ENCODE measurements around the gene ACOT8. TPM values are rescaled to one million over a fixed set of nuclear protein-coding genes. Genes with fewer than 3 reads are reported as not detected.

Gene ACOT8
- total RNA-seq, 1 donor from 2014 or later, result 13.4 TPM

DNA sequence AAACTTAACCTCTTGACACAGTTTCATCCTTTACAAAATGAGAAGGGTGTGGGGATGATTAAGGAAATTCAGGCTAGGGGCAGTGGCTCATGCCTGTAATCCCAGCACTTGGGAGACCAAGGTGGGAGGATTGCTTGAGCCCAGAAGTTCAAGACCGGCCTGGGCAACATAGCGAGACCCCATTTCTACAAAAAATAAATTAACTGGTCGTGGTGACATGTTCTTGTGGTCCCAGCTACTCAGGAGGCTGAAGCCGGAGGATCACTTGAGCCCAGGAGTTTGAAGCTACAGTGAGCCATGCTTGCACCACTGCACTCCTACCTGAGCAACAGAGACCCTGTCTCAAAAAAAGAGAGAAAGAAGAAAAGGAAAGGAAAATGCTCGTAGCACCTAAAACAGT is 9.3 kb upstream of the ACOT8 start:
- no peaks in the 10 kb centered on the region for H4K20me1 ChIP-seq (ENCODE audit: low read depth)
- no peaks in the 10 kb centered on the region for H3K79me2 ChIP-seq (ENCODE audit: low read depth)
- H3K4me1 Mint-ChIP-seq, result no peaks in the 10 kb centered on the region
- H3K36me3 Mint-ChIP-seq, result no peaks in the 10 kb centered on the region
- no peak overlapping the region for H3K4me2 ChIP-seq
- H3K9me3 ChIP-seq (ENCODE audit: low read depth), result no peaks in the 10 kb centered on the region
- H3K27ac Mint-ChIP-seq, result no peak overlapping the region
- H3F3A ChIP-seq (ENCODE audit: low read depth), result no peaks in the 10 kb centered on the region
- H3K9ac ChIP-seq, result no peak overlapping the region
- no peaks in the 10 kb centered on the region for H3K4me1 ChIP-seq
- no peaks in the 10 kb centered on the region for H3K36me3 ChIP-seq
- no peak for DNase-seq (ENCODE audit: low spot score)
- H3K9me3 Mint-ChIP-seq, result no peaks in the 10 kb centered on the region
- no peak overlapping the region for H3K4me3 Mint-ChIP-seq
- H3K27me3 Mint-ChIP-seq (ENCODE audit: insufficient read depth, low read depth), result no peaks in the 10 kb centered on the region
- H3K27me3 ChIP-seq, result no peaks in the 10 kb centered on the region
- TF ChIP-seq EZH2phosphoT487 (IDR thresholded peaks at IDR 0.05), result no peak
- H2AFZ ChIP-seq (replicated peaks), result no peak overlapping the region
- H3K4me3 ChIP-seq, result no peak overlapping the region
- H3K27ac ChIP-seq, result no peak overlapping the region

DNA sequence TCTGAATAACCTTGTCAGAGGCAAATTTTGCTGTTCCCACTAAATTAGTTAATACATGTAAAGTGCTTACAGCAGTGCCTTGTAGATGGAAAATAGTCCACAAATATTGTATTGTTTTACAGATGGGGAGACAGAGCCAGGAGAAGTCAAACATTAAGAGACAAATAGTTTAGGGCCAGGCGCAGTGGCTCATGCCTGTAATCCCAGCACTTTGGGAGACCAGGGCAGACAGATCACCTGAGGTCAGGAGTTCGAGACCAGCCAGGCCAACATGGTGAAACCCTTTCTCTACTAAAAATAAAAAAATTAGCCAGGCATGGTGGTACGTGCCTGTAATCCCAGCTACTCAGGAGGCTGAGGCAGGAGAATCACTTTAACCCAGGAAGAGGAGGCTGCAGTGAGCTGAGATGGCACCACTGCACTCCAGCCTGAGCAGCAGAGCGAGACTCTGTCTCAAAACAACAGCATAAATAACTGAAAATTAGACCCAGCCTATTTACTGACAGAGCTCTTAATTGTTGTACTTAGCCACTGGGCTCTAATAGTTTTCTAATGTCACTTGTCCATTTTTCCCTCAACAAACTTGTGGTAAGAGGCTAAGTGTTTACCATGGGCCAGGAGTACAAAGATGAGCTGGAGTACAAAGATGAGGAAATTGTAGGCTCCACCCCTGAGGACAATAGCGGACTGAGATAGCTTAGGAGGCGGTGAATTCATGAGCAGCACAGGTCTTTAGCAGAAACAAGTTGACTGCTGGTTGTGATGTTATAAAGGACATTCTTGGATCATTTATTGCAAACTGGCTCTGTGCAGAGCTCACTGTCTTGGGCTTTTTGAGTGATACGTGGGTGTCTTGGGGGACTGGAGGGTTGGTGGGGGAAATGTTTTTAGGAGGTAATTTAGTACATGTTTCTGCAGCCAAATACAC is 6.6 kb upstream of the ACOT8 start:
- Mint-ChIP-seq H3K27ac (peak overlapping the region; percentile 35), H3K27me3 (ENCODE audit: insufficient read depth, low read depth) (peaks cover 2% of the 10 kb centered on the region), H3K9me3 (no peaks in the 10 kb centered on the region), H3K36me3 (no peaks in the 10 kb centered on the region), H3K4me3 (no peak overlapping the region), H3K4me1 (no peaks in the 10 kb centered on the region)
- H4K20me1 ChIP-seq (ENCODE audit: low read depth), result no peaks in the 10 kb centered on the region
- H3K36me3 ChIP-seq, result no peaks in the 10 kb centered on the region
- no peaks in the 10 kb centered on the region for H3K27me3 ChIP-seq
- H3K4me2 ChIP-seq, result no peak overlapping the region
- DNase-seq (ENCODE audit: low spot score), result no peak
- no peaks in the 10 kb centered on the region for H3F3A ChIP-seq (ENCODE audit: low read depth)
- H3K27ac ChIP-seq, result no peak overlapping the region
- TF ChIP-seq EZH2 (IDR thresholded peaks at IDR 0.05), result no peak
- TF ChIP-seq EZH2phosphoT487 (IDR thresholded peaks at IDR 0.05), result no peak
- TF ChIP-seq, protein P1, sequence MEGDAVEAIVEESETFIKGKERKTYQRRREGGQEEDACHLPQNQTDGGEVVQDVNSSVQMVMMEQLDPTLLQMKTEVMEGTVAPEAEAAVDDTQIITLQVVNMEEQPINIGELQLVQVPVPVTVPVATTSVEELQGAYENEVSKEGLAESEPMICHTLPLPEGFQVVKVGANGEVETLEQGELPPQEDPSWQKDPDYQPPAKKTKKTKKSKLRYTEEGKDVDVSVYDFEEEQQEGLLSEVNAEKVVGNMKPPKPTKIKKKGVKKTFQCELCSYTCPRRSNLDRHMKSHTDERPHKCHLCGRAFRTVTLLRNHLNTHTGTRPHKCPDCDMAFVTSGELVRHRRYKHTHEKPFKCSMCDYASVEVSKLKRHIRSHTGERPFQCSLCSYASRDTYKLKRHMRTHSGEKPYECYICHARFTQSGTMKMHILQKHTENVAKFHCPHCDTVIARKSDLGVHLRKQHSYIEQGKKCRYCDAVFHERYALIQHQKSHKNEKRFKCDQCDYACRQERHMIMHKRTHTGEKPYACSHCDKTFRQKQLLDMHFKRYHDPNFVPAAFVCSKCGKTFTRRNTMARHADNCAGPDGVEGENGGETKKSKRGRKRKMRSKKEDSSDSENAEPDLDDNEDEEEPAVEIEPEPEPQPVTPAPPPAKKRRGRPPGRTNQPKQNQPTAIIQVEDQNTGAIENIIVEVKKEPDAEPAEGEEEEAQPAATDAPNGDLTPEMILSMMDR (IDR thresholded peaks at IDR 0.05), result no peak
- H3K9ac ChIP-seq, result no peak overlapping the region
- H3K4me1 ChIP-seq, result no peaks in the 10 kb centered on the region
- no peak overlapping the region for H3K4me3 ChIP-seq
- H3K79me2 ChIP-seq (ENCODE audit: low read depth), result no peaks in the 10 kb centered on the region
- H3K9me3 ChIP-seq (ENCODE audit: low read depth), result no peaks in the 10 kb centered on the region
- no peak overlapping the region for H2AFZ ChIP-seq (replicated peaks)

GRCh38 chr20:45861221-45862075 is 4.3 kb upstream of the ACOT8 start:
- no peaks in the 10 kb centered on the region for H4K20me1 ChIP-seq (ENCODE audit: low read depth)
- H3F3A ChIP-seq (ENCODE audit: low read depth), result no peaks in the 10 kb centered on the region
- peaks cover 2% of the 10 kb centered on the region for H3K27me3 Mint-ChIP-seq (ENCODE audit: insufficient read depth, low read depth)
- no peaks in the 10 kb centered on the region for H3K9me3 ChIP-seq (ENCODE audit: low read depth)
- no peaks in the 10 kb centered on the region for H3K27me3 ChIP-seq
- no peak overlapping the region for H3K9ac ChIP-seq
- H2AFZ ChIP-seq (replicated peaks), result no peak overlapping the region
- no peak overlapping the region for H3K4me3 ChIP-seq
- TF ChIP-seq, protein P1 (IDR thresholded peaks at IDR 0.05), result no peak
- no peak for TF ChIP-seq EZH2phosphoT487 (IDR thresholded peaks at IDR 0.05)
- no peak for TF ChIP-seq EZH2 (IDR thresholded peaks at IDR 0.05)
- no peak for DNase-seq (ENCODE audit: low spot score)
- H3K36me3 Mint-ChIP-seq, result no peaks in the 10 kb centered on the region
- no peak overlapping the region for H3K4me3 Mint-ChIP-seq
- no peak overlapping the region for H3K27ac ChIP-seq
- no peaks in the 10 kb centered on the region for H3K4me1 ChIP-seq
- H3K9me3 Mint-ChIP-seq, result no peaks in the 10 kb centered on the region
- H3K36me3 ChIP-seq, result no peaks in the 10 kb centered on the region
- H3K4me2 ChIP-seq, result no peak overlapping the region
- H3K4me1 Mint-ChIP-seq, result peaks cover 17% of the 10 kb centered on the region
- H3K79me2 ChIP-seq (ENCODE audit: low read depth), result peaks cover 4% of the 10 kb centered on the region
- no peak overlapping the region for H3K27ac Mint-ChIP-seq

Data from neural progenitor cell (in vitro differentiated cells).